ENCODE results near the gene FHL3.
"Not testable (repeated sequence)": the region's sequence is repeated elsewhere in the genome, so short reads cannot be mapped to it uniquely, and the experiment has no call there.

The FHL3 gene

GRCh38 chr1:38037221-38037939 lies 32.1 kb upstream of the FHL3 start:
- no peak for DNase-seq (ENCODE audit: low spot score)

DNA sequence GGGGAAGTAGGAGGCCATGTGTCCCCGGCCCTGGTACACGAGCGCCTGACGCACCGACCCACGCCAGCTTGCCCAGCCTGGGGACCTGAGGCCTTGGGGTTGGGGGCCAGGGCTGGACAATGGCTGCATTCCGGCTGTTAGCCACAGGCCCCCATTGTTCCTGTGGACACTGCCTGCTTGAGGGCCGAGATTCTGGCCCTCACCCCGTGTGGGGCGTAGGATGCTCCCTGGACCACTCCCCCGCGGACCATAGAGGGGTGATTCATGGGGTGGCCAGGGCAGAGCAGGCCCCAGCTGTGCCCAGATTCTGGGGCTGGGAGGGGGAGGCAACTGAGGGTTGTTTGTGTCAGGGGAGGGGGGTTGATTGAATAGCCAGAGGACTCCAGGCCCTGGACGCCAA lies 29.6 kb upstream of the FHL3 start:
- DNase-seq (ENCODE audit: low spot score), result no peak

DNA sequence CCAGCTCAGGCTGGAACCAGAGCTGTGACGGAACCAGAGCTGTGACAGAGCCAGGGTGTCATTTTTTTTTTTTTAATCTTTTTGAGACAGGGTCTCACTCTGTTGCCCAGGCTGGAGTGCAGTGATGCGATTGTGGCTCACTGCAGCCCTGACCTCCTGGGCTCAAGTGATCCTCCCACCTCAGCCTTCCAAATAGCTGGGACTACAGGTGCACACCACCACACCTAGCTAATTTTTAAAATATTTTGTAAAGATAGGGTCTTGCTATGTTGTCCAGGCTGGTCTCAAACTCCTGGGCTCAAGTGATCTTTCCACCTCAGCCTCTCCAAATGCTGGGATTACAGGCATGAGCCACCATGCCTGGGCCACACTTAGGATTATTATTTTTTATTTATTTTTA lies 27.7 kb upstream of the FHL3 start:
- not testable (repeated sequence) for DNase-seq (ENCODE audit: low spot score)

DNA sequence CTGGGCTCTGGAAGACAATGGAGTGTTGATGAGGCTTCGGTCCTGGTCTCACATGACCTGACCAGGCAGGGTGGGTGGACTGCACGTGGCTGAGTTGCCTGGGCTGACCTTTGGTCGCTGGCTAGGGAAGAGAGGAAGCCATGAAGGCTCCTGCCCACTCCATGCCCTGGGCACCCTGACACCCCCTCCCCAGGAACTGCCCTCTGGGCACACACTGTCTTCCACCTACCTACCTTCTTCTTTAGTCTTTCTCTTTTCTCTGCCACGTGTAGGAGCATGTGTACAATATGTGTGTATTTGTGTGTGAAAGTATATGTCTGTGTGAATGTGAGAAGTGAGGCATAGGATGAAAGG lies 26.2 kb upstream of the FHL3 start:
- DNase-seq (ENCODE audit: low spot score), result no peak

DNA sequence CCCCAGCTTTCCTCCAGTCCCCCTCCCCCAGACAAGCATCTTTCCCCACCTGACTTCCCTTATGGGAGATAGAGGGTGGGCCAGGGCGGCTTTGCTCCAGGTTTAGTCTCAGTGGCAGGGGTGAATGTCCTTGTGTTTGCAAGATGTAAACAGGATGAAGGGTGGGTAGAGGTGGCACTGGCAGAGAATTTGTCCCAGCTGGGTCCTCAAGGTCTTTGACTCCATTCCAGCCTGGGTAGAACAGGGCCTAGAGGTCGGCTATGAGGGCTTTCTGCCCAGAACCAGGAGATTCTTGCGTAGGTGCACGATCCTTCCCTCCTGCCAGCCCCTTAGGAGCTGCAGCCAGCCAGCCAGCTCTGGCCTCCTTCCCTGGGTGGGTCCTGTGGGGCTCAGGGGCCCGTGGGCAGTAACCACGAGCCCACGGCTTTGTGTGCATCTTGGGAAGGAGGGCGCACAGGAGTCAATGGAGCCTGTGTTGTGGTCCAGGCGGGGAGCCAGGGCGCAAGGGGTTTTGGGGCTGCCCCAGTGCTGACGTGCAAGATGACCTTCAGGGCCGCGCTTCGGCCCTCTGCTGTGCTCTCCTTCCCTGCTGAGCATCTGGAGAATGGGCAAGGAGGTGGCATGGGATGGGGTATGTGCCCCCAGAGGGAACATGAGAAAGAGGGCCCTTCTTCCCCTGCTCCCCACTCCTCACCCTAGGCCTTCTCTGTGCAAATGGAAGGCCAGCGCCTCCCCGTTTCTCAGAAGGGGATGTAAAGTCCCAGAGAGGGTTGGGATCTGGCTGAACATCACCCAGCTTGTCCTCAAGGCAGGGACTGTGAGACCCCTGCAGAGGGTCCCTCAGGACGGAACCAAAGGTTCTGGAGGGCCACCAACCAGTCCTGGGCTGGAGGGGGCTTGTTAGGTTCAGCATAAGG lies 25.5 kb upstream of the FHL3 start:
- no peak for DNase-seq (ENCODE audit: low spot score)

- peak; percentile 89 for DNase-seq (ENCODE audit: low spot score)
Measured at GRCh38 chr1:38029685-38030511, 24.6 kb upstream of the FHL3 start.

- DNase-seq (ENCODE audit: low spot score), result peak; percentile 77
Measured at GRCh38 chr1:38029081-38029681, 23.9 kb upstream of the FHL3 start.

- peak; percentile 49 for DNase-seq (ENCODE audit: low spot score)
Measured at GRCh38 chr1:38028671-38029070, 23.4 kb upstream of the FHL3 start.

DNA sequence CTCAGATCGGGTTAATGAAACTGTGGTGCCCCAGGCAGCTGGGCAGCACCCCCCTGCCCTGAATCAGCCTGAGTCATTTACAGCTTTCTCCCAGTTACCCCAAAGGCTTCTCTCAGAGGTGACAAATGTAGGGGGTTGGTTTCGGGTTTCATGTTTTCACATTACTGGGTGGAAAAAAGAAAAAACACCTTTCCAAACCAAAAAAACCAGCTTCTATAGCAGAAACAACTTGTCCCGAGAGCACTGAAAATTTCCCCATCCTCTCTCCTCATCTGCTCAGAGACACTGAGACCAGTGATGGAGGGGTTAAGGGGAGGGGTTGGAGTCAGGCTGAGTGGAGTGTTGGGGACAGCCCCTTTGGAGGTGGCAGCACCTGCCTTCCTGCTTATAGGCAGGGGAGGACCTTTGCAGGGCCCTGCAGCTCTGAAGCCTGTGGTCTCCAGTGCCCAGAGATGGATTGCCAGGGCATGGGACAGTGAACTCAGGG lies 22.8 kb upstream of the FHL3 start:
- no peak for DNase-seq (ENCODE audit: low spot score)

DNA sequence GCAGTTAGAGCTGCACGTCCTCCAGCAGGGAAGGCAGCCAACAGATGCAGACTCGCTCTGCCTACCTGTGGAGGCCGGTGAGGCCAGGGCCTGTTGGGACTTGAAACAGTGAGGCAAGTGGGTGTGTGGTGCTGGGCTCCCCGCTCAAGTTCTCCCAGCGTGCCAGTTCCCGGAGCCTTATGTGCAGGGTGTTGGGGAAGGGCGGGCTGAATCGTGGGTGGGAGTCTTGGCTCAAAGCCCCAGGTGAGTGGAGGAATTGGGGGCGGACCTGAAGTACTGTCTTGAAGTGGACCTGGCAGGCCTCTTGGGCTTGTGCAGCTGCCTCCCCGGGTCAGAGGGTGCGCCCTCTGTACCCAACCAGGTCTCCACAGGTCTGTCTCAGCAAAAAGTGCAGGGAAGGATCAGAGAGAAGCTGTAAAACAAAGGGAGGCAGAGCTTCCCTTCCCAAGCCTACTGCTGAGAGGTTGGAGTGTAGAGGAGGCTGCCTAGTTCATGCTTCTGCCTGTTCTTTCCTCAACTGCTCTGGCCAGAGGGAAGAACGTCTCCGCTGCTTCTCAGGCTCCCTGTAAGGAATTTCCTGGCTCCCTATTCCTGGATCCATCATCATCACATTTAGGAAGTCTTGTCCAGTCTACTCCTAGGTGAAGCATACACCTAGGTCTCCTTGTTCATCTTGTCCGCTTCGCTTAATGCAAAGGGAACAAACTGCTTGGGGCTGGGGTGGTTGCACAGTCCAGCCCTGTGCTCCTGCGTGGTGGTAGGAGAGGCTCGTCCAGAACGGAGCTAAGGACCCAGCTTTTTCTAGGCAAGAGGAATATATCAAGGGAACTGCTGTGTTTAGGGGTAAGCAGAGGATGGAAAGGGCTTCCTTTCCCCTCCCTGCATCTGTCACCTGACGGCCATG lies 22.1 kb upstream of the FHL3 start:
- DNase-seq (ENCODE audit: low spot score), result no peak

- DNase-seq (ENCODE audit: low spot score), result peak; percentile 32
Measured at GRCh38 chr1:38026592-38027200, 21.4 kb upstream of the FHL3 start.

DNA sequence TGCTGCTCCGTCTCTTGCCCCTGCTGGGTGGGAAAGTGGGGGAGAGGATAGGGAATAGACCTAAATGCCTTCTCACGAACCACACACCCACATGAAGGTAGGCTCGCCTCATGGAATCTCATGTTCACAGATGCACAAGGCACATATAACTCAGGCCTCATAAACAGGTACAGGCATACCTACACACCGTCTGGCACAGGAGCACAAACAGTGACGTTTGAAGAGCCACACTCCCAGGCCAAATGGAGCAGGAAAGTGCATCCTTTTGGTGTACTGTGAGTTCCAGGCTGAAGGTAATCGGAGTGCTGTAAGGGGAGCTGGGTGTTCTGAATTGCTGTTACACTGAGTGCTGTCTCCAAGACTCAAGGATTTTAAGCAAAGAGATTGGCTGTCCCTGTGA lies 20.4 kb upstream of the FHL3 start:
- DNase-seq (ENCODE audit: low spot score), result no peak

DNA sequence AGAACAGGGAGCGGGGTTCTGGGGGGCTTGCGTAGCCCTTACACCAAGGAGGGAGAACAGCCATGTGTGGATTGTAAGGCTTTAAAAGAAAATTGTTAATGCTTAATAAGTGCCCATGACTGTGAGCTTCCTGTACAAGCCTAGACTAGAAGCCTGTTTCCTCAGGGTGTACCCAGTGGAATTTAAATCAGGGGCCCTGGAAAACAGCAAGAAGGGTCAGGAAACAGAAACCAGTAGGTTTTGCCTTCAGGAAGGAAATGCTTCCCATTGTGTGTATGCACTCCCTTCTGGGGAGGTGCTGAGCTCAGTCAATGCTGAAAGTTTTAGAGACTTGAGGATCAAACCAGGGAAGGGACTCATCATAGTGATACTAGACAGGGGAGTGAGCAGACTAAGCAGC lies 19.9 kb upstream of the FHL3 start:
- DNase-seq (ENCODE audit: low spot score), result no peak

- DNase-seq (ENCODE audit: low spot score), result no peak
Measured at GRCh38 chr1:38022810-38023209, 17.5 kb upstream of the FHL3 start.

DNA sequence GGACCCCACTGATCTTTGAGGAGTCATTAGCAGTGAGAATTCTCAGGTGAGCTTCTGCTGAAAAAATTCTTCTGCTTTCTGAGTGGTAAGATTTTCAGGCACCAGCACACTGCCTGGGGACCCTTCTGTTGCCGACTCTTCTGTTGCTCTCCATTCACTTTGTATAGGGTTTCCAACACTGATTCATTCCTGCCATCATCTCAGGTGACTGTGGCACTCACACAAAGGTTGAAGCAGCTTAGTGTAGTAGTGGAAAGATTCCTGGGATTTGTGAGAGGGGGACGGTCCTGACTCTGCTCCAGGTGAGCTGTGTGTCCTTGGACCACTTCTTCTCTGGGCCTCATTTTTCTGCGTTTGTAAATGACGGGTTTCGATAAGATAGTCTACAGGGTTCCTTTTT lies 16.7 kb upstream of the FHL3 start:
- DNase-seq (ENCODE audit: low spot score), result no peak

GRCh38 chr1:38020396-38020795 lies 15.1 kb upstream of the FHL3 start:
- DNase-seq (ENCODE audit: low spot score), result no peak

DNA sequence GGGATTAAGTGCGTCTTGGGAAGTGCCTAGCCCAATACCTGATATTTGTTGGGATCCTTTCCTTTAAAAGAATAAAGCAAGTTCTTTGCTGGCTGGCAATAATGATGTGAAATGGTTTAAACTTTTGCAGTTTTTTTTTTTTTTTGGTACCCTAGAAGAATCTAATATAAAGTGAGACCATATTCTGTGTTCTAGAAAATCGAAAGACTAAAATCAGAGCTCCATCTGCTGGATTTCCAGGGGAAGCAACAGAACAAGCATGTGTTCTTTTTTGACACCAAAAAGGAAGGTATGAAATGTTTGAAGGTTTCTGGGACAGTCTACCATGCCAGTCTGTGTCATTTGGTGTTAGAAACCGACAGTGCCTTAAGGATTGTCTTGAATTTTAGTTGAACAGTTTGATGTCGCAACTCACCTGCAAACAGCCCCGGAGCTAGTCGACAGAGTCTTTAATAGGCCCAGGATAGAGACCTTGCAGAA lies 13.6 kb upstream of the FHL3 start:
- no peak for DNase-seq (ENCODE audit: low spot score)

DNA sequence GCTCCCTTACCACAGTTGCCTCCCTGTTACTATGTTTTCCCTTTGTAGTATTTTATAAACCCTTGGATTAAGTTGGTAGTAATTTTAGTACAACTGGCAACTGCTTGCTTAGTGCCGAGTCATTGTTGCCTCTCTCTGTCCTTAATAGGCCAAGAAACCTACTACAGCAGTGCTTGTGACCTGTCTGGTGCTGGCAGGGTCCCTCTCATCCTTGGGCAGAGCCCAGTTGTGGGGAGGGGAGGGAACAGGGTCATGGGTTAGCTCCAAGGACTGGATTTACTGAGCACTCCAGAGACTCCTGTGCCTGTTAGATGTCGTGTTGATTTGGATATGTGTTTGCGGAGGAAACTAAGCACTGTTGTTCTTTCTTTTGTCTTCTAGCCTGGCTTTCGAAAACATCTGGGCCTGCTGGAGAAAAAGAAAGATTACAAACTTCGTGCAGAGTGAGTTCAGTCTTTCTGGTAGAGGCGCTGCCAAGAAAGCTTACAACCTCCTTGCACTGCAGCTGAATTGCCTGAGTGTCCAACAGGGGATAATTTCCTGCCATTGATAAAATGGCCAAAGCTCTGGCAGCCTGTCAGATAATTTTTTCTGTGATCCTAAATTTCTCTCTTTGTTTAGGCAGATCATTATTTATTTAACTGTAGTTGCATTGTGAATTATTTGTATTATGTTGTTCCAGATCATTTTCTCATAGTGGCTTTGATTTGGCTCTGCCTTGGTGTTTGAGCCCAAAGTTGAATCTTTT lies 10.8 kb upstream of the FHL3 start:
- DNase-seq (ENCODE audit: low spot score), result no peak

DNA sequence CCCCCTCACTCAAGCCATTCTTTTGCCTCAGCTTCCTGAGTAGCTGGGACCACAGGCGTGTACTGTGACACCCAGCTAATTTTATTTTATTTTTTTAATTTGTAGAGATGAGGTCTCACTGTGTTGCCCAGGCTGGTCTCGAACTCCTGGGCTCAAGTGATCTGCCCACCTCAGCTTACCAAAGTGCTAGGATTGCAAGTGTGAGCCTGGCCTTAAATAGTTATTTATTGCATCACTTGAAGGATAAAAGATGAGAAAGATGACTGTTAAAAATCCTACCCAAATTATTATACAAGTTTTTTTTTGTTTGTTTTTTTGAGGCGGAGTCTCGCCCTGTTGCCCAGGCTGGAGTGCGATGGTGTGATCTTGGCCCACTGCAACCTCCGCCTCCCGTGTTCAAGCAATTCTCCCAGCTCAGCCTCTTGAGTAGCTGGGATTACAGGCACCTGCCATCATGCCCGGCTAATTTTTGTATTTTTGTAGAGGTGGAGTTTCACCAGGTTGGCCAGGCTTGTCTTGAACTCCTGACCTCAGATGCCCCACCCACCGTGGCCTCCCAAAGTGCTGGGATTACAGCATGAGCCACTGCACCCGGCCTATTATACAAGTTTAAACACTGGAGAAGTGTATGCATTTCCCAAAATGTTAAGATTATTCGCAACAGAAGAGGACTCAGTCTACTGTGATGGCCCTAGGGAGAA lies 9.6 kb upstream of the FHL3 start:
- DNase-seq (ENCODE audit: low spot score), result no peak
